DMS 273 treated with DMSO at 0.1 percent for 48 hours (cell line): ENCODE measurements around the gene NUDT2.

Source experiments
- DNase-seq: peaks from one replicate; lab custom pipeline; 2025; lab: John Stamatoyannopoulos, UW

The NUDT2 gene

DNA sequence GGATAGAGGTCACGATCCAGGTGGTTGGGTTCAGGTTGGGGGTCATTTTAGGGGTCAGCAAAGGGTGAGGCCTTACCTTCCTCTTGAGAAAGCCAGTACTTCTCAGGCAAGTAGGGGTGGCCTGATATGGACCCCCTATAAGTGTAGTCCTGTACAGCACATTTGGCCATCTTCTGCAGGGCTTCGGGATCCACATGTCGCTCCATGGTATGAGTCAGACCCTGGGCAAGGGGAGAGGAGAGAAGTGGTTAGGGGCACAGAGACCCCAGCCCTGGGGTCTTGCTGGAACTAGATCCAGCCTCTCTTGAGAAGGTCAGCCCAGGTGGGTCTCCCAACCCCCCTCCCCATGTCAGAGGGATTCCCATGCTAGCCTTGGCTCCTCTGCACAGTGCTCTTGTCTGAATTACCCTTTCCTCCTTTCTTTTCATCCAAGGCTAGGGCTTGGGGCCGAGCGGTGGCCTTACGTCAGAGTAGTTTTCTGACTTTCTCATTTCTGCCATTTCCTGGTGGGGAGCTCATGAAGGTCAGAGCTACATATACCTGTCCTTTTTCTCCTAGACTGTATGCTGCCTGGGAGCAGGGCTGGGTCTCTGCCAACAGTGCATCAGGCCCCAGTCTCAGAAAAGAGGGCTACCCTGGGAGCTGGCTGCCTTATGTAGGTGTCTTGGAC, 56.3 kb downstream of the NUDT2 start:
- no peak for DNase-seq

DNA sequence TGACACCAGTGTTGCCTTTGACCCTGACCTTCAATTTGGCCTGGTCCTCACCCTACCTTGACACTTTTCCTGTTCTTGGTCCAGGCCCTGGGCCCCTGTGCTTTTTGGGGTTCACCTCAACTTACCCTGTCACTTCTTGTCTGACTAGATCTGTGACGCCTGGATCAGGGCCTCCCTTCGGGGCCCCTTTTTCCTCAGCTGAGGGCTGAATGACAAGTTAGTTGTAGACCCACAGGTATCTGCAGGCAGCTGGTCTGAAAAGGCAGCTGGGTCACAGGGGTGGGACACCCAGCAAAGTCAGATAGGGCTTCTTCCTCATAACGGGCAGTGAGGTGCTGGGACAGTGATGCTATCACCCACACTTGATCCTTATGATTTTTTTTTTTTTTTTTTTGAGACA, 57.3 kb downstream of the NUDT2 start:
- DNase-seq: no peak

- DNase-seq: no peak
These were observed 57.9 kb downstream of the NUDT2 start for GRCh38 chr9:34387239-34387638.

DNA sequence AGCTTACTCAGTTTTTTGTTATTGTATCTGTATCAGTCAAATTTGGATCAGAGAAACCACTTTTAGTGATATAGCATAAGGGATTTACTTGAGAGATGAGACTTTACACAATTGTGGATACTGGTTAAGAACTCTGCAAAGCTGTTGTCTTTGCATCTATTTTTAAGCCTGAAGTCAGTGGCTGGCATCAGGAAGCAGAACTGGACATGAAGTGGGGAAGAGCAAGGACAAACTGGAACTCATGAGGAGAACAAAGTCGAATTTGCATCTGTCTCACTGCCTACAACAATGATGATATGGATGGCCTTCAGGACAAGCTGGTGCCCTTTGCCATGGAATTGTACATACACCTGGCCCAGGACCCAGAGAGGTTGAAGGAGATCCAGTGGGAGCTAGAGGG, 63.1 kb downstream of the NUDT2 start:
- no peak for DNase-seq
